Suprapubic skin (tissue), 3 donors: Measurements from ENCODE around the gene CLEC16A.

Experiments used
- POLR2AphosphoS5 ChIP-seq, 3 donors: sonication (generic); formaldehyde crosslinking; IDR thresholded peaks; one replicate each; pipeline ENCODE4 v1.6.1; 2017; ENCODE audit warnings: antibody characterized with exemption in 3 of 3
- TF ChIP-seq, protein P1 (sequence below), 2 donors: fragments of 200-600 bp in 1 of 2; fragments of 450-650 bp in 1 of 2; sonication (generic) in 1 of 2; IDR thresholded peaks; one replicate each; pipeline ENCODE4 v1.5.1; 2016 to 2019; ENCODE audit warnings: antibody characterized with exemption in 2 of 2, mild to moderate bottlenecking in 1 of 2, moderate library complexity in 1 of 2

DNA sequence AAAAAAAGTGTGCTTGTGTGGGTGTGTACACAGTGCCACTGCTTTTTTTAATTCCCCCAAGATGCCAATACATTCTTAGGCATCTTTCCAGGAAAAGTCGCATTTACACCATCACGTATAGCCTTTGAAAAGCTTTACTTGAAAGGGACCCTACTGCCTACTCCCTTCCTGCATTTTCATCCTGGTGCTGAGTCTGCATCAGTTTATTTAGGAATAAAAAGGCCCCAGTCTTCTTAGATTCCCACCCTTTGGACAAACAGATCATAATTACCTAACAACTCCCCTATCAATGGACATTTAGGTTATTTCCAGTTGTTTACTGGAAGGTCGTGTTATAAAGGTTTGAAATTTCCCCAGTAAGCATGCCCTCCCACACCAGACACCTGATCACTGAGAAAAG, 54.9 kb downstream of the CLEC16A start:
- TF ChIP-seq, protein P1, sequence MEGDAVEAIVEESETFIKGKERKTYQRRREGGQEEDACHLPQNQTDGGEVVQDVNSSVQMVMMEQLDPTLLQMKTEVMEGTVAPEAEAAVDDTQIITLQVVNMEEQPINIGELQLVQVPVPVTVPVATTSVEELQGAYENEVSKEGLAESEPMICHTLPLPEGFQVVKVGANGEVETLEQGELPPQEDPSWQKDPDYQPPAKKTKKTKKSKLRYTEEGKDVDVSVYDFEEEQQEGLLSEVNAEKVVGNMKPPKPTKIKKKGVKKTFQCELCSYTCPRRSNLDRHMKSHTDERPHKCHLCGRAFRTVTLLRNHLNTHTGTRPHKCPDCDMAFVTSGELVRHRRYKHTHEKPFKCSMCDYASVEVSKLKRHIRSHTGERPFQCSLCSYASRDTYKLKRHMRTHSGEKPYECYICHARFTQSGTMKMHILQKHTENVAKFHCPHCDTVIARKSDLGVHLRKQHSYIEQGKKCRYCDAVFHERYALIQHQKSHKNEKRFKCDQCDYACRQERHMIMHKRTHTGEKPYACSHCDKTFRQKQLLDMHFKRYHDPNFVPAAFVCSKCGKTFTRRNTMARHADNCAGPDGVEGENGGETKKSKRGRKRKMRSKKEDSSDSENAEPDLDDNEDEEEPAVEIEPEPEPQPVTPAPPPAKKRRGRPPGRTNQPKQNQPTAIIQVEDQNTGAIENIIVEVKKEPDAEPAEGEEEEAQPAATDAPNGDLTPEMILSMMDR (IDR thresholded peaks at IDR 0.05), result no peak
- TF ChIP-seq POLR2AphosphoS5 (IDR thresholded peaks at IDR 0.05), result no peak
